Esophagus muscularis mucosa (tissue), 3 donors: Measurements from ENCODE around the gene ARPC1A.

Source experiments
- EP300 ChIP-seq: sonication (generic); formaldehyde crosslinking; IDR thresholded peaks from one replicate; pipeline ENCODE4 v1.6.1; 2017; ENCODE audit warnings: antibody characterized with exemption
- TF ChIP-seq, protein P1 (sequence below), 3 experiments: fragments of 200-600 bp in 2 of 3; fragments of 450-650 bp in 1 of 3; sonication (generic) in 2 of 3; IDR thresholded peaks; one replicate each; pipeline ENCODE4 v1.5.1; 2017 to 2019; ENCODE audit warnings: antibody characterized with exemption in 3 of 3, mild to moderate bottlenecking in 2 of 3, moderate library complexity in 1 of 3

DNA sequence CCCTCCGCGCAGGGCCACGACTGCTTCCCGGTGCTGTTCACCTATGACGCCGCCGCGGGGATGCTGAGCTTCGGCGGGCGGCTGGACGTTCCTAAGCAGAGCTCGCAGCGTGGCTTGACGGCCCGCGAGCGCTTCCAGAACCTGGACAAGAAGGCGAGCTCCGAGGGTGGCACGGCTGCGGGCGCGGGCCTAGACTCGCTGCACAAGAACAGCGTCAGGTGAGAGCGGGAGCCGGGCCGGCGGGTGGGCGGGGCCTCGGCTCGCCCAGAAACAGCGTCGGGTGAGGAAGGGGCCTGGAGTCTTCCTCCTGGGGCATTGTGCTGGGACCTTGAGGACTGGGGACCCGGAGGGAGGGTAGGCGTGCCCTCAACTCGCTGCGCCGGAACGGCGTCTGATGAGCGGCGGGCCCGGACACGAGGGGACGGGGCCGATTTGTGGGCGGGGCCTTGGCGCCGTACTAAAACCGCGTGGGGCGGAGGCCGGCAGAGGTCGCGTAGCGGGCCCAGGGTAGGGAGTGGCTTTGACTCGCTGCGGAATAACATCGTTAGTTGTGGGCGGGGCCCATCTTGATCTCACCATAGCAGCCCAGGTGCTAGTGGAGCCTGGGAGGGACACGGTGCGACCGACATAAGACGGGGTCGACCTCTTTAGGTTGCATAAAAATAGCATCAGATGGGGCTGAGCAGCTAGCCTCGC, 67.1 kb downstream of the ARPC1A start:
- TF ChIP-seq EP300 = no peak
- TF ChIP-seq, protein P1, sequence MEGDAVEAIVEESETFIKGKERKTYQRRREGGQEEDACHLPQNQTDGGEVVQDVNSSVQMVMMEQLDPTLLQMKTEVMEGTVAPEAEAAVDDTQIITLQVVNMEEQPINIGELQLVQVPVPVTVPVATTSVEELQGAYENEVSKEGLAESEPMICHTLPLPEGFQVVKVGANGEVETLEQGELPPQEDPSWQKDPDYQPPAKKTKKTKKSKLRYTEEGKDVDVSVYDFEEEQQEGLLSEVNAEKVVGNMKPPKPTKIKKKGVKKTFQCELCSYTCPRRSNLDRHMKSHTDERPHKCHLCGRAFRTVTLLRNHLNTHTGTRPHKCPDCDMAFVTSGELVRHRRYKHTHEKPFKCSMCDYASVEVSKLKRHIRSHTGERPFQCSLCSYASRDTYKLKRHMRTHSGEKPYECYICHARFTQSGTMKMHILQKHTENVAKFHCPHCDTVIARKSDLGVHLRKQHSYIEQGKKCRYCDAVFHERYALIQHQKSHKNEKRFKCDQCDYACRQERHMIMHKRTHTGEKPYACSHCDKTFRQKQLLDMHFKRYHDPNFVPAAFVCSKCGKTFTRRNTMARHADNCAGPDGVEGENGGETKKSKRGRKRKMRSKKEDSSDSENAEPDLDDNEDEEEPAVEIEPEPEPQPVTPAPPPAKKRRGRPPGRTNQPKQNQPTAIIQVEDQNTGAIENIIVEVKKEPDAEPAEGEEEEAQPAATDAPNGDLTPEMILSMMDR (IDR thresholded peaks at IDR 0.05) = no peak
